Chondrocyte (in vitro differentiated cells): ENCODE measurements around the gene YRDC. TPM values are rescaled to one million over a fixed set of nuclear protein-coding genes. Genes with fewer than 3 reads are reported as not detected.

Source experiments
- DNase-seq: peaks from one replicate; pipeline ENCODE4 v3.0.0; 2021; ENCODE audit warnings: mixed read lengths, low spot score
- H3K27ac Mint-ChIP-seq: one replicate; pipeline ENCODE4 v1.8.0; 2021; ENCODE audit warnings: mild to moderate bottlenecking, moderate library complexity, mixed read lengths; ENCODE audit not compliant: unreplicated experiment
- H3K27me3 Mint-ChIP-seq: 2 replicates; pipeline ENCODE4 v1.8.0; 2021; ENCODE audit warnings: low read depth, mixed read lengths
- H3K36me3 Mint-ChIP-seq: 2 replicates; pipeline ENCODE4 v1.8.0; 2021; ENCODE audit warnings: low read depth, mixed read lengths
- H3K4me1 Mint-ChIP-seq: 2 replicates; pipeline ENCODE4 v1.8.0; 2021; ENCODE audit warnings: low read depth, mild to moderate bottlenecking, mixed read lengths
- H3K4me3 Mint-ChIP-seq: one replicate; pipeline ENCODE4 v1.8.0; 2021; ENCODE audit warnings: mild to moderate bottlenecking, moderate library complexity, mixed read lengths; ENCODE audit not compliant: unreplicated experiment
- H3K9me3 Mint-ChIP-seq: 2 replicates; pipeline ENCODE4 v1.8.0; 2021; ENCODE audit warnings: low read depth, mixed read lengths
- total RNA-seq: library from RNA; stranded (reverse); gene quantifications from 3 replicates; pipeline ENCODE4 v1.2.1, GENCODE V29; 2021
- TF ChIP-seq, protein P1 (sequence below): fragments of 200-600 bp; sonication (generic); IDR thresholded peaks from 2 replicates; pipeline ENCODE4 v1.5.0; 2021; ENCODE audit warnings: antibody characterized with exemption, mild to moderate bottlenecking, moderate library complexity

The YRDC gene
- total RNA-seq, 1 donor from 2014 or later, result 15.5 TPM

DNA sequence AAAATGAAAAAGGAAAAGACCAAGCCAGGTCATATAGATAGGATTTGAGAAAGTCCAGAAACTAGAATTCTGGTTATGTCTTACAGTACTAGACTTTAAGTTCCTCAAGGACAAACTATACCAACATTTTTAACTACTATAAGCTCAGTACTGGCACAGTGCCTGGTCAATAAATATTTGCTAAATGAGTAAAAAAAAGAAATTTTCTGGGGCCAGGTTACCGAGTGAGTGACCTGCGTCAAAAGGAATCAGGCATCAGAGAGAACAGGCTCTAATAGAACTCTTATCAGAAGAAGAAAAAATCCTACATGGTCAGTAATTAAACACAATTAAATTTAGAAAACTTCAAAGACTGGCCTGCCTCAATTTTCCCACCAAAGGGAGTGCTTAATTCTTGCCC is 23.8 kb upstream of the YRDC start:
- Mint-ChIP-seq H3K36me3 (peaks cover 43% of the 10 kb centered on the region), H3K27me3 (no peaks in the 10 kb centered on the region), H3K4me1 (no peaks in the 10 kb centered on the region), H3K27ac (no peak overlapping the region), H3K9me3 (no peaks in the 10 kb centered on the region), H3K4me3 (no peak overlapping the region)
- TF ChIP-seq, protein P1, sequence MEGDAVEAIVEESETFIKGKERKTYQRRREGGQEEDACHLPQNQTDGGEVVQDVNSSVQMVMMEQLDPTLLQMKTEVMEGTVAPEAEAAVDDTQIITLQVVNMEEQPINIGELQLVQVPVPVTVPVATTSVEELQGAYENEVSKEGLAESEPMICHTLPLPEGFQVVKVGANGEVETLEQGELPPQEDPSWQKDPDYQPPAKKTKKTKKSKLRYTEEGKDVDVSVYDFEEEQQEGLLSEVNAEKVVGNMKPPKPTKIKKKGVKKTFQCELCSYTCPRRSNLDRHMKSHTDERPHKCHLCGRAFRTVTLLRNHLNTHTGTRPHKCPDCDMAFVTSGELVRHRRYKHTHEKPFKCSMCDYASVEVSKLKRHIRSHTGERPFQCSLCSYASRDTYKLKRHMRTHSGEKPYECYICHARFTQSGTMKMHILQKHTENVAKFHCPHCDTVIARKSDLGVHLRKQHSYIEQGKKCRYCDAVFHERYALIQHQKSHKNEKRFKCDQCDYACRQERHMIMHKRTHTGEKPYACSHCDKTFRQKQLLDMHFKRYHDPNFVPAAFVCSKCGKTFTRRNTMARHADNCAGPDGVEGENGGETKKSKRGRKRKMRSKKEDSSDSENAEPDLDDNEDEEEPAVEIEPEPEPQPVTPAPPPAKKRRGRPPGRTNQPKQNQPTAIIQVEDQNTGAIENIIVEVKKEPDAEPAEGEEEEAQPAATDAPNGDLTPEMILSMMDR, result no peak
- no peak for DNase-seq

DNA sequence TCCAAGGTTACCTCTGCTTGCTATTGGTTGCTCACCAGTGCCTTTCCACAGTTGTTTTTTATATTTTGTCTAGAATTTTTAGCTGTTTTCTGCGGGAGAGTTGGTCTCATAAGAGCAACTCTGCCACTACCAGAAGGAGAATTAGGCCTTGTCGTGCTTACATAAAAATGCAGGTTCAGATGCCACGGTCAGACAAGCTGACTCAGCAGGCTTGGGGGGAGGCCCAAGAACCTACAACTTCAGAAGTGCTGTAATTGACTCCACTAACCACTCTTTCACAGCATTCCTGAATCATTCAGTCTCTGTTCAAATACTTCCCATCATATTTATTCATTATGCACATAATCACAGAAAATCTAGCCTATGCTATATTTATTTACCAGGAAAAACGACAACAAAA is 23.1 kb upstream of the YRDC start:
- Mint-ChIP-seq H3K27me3 (no peaks in the 10 kb centered on the region), H3K27ac (no peak overlapping the region), H3K4me3 (no peak overlapping the region), H3K36me3 (peaks cover 41% of the 10 kb centered on the region), H3K4me1 (no peaks in the 10 kb centered on the region), H3K9me3 (no peaks in the 10 kb centered on the region)
- TF ChIP-seq, protein P1, result no peak
- no peak for DNase-seq

DNA sequence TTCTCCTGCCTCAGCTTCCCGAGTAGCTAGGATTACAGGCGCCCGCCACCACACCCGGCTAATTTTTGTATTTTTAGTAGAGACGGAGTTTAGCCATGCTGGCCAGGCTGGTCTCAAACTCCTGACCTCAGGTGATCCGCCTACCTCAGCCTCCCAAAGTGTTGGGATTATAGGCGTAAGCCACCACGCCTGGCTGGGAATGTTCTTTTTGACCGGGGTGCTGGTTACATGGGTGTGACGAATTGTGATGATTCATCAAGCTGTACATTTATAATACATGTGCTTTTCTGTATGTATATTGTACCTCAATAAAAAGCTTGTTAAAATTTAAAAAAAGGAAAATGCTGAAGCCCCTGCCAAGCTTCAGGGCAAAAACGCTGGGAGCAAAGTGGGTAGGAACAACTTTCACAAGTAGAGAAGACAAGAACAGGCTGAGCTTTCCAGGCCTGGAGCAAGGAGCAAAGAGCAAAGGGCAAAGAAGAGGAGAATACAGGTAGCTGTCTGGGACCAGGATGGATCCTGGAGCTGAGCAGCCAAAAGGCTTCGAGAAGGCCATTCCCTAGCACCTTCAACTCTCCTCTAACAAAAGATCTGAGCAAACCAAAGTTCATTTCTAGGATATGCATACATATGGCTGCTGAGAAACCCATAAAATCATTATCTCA is 20.5 kb upstream of the YRDC start:
- DNase-seq, result no peak
- Mint-ChIP-seq H3K4me1 (no peaks in the 10 kb centered on the region), H3K4me3 (no peak overlapping the region), H3K9me3 (no peaks in the 10 kb centered on the region), H3K27me3 (no peaks in the 10 kb centered on the region), H3K36me3 (peaks cover 27% of the 10 kb centered on the region), H3K27ac (no peak overlapping the region)
- TF ChIP-seq, protein P1, result no peak

DNA sequence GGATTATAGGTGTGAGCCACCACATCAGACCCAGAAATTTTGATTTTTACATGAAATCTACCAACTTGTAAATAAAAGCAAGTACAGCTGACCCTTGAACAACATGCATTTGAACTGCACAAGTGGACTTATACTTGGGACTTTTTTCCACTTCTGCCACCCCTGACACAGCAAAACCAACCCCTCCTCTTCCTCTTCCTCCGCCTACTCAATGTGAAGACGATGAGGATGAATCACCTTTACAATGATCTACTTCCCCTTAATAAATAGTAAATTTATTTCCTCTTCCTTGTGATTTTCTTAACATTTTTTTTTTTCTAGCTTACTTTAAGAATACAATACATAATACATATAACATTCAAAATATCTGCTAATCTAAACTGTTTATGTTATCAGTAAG is 17.5 kb upstream of the YRDC start:
- TF ChIP-seq, protein P1, result no peak
- no peaks in the 10 kb centered on the region for H3K9me3 Mint-ChIP-seq

DNA sequence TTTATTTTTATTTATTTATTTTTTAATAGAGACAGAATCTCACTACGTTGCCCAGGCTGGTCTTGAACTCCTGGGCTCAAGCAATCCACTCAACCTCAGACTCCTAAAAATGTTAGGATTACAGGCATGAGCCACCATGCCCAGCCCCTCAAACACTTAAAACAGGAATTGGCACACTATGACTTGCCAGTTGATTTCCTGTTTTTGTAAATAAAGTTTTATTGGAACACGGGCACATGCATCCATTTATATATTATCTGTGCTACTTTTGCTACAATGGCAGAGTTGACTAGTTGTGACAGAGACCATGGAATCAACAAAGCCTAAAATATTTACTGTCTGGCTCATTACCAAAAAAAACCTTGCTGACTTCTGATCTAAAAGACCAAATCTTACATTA is 16.0 kb upstream of the YRDC start:
- H3K9me3 Mint-ChIP-seq, result no peaks in the 10 kb centered on the region
- no peak overlapping the region for H3K27ac Mint-ChIP-seq
- H3K27me3 Mint-ChIP-seq, result no peaks in the 10 kb centered on the region
- no peak for DNase-seq
- TF ChIP-seq, protein P1, result no peak
- no peak overlapping the region for H3K4me3 Mint-ChIP-seq
- H3K4me1 Mint-ChIP-seq, result no peaks in the 10 kb centered on the region
- H3K36me3 Mint-ChIP-seq, result peaks cover 31% of the 10 kb centered on the region

More for the DNA sequence above, 17.5 kb upstream of the YRDC start:
- Mint-ChIP-seq H3K27ac (no peak overlapping the region), H3K36me3 (peaks cover 30% of the 10 kb centered on the region), H3K4me3 (no peak overlapping the region), H3K4me1 (no peaks in the 10 kb centered on the region), H3K27me3 (no peaks in the 10 kb centered on the region)
- DNase-seq, result no peak
